GM19328 (cell line): ENCODE measurements around the gene KRTAP5-7.

Source experiments
- ATAC-seq: cut with Tn5 transposase; IDR thresholded peaks from one replicate; pipeline ENCODE4 v1.9.1; 2021; ENCODE audit warnings: mild to moderate bottlenecking, moderate library complexity; ENCODE audit not compliant: unreplicated experiment

KRTAP5-7 gene

DNA sequence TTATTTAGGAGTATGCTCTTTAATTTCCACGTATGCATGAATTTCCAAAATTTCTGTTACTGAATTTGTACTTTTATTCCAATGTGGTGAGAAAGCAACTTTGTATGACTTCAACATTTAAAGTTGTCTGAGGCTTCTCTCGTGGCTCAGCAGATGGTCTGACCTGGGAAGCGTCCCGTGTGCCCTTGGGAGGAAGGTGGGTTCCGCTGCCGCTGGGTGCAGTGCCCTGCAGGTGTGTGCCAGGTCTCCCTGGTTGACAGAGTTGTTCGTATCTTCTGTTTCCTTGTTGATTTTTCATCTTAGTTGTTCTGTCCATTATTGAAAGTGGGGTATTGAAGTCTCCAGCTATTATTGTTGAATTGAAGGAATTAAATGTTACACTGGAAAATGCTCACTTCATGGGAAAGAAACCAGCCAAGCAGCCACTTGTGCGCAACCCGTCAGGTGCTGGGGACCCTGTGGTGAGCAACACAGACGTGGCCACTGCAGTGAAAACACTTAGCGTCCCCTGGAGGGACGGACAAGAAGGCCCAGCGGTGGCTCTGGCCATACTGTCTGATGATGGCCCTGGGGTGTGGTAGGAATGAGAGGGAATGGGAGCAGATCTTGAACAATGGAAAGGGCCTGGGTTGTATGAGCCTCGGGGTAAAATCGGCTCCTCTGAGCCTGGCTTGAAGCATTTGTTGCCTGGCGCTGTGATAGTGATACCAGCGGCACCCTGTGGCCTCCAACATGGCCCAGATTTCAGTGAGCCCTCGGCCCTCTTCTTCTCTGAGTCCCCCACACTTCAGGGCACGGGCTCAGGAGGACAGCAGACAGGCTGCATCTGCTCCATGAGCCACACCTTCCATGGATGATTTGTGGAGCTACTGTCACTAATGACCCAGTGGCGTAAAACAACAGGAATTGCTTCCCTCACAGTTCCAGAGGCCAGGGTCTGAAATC is 31.5 kb upstream of the KRTAP5-7 start:
- no peak for ATAC-seq

DNA sequence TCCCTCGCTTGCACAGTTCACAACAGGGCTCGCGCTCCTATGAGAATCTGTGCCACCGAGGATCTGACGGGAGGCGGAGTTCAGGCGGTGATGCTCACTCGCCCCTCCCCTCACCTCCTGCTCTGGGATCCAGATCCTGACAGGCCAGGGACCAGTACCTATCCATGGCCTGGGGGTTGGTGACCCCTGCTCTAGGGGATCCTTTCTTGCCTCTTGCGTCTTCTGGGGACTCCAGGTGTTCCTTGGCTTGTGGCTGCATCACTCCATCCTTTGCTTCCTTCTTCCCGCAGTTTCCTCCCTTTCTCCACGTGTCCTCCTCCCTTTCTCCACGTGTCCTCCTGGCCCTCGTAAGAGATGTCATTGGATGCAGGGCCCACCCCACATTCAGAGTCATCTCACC is 30.6 kb upstream of the KRTAP5-7 start:
- no peak for ATAC-seq

DNA sequence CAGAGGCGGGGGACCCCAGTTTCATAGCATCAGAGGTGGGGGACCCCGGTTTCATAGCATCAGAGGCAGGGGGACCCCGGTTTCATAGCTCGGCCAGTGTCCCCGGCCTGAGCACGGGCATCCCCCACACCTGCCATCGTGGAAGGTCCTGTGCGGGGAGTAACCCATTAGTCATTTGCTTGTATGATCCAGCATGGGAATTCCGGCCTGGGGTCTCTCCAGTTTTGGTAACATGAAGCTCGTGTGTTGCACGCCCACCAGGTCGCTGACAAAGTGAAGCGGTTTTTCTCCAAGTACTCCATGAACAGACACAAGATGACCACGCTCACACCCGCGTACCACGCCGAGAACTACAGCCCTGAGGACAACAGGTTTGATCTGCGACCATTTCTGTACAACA is 29.0 kb upstream of the KRTAP5-7 start:
- no peak for ATAC-seq

DNA sequence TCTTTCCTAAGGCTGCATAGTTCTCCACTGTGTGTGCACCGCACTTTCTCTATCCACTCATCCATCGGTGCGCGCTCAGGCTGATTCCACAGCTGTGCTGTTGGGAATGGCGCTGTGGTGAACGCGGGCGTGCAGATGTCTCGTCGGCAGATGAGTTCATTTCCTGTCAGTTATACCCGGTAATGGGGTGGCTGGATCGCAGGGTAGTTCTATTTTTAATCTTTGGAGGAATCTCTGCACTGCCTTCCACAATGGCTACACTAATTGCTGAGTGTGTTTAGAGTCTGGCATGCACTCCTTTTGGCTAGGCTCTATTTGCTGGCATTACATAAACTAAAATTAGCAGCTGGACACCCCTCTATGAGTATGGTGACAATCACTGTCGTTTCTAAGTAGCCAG is 27.9 kb upstream of the KRTAP5-7 start:
- no peak for ATAC-seq

DNA sequence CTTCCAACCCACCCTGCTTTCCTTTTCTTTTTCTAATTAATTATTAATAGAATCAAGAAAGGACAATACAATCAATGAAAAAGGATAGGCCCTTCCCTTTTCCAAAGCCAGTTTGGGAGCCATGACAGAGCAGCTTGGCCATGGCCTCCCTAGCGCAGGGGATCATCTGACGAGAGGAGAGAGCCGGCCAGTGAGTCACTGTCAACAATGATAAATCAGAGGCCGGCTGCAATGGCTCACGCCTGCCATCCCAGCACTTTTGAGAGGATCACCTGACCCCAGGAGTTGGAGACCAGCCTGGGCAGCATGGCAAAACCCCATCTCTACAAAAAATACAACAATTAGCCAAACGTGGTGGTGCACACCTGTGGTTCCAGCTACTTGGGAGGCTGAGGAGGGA is 27.5 kb upstream of the KRTAP5-7 start:
- no peak for ATAC-seq

DNA sequence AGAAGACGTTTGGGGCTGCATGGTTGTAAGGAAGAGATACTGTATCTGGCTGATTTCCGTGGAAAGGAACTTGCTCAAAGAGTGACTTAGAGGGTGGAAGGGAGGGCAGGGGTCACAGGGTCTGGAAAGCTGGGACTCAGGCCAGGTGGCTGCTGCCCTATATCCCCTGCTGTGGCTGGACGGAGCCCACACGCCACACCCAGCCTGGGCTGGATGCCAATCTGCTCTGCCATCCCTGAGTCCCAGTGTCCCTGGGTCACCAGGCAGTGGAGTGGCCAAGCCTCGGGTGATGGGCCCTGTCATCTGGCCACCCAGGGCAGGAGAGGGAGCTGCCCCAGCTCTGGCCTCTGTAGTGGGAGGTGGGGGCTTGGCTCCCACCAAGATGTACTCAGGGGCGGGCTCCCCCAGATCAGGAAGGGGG is 26.5 kb upstream of the KRTAP5-7 start:
- no peak for ATAC-seq

DNA sequence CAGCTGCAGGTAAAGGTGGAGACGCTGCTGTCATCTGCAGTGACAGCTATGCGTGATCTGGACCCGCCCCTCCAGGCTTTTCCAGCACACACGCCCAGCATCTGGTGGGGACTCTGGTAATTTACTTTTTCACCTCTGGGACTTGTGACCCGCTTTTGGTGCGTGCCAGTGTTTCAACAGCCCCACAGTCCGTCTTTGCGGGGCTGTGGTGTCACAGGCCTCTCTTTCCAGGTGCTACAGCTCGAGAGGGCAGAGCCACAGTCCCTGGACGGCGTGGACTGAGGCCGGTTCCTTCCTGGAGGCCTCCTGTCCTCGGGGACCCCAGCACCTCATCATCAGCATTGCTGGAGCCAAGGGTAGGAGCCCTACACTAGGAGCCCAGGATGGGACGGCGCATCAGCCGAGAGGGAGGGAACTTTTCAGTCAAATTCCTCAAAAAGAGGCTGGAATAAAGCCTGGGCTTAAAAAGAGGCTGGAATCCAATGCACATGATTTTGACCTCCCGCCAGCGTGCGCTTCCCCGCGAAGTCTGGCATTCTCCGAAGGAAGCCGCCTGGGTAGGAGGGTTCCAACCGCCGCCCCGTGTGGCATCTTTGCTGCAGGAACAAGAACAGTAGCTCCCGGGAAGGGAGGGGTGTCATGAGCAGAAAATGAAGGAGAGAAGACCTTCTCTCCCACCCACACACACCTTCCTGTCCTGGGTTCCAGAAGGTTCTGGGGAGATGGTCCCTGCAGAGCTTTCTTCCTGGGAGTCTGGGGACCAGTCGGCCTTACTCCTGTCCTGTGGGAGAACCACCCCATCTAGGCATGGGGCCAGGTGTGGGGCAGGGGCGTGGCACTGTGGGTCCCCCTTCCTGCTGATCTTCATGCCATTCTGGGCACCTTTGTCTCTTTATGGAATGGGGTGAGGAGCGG is 25.7 kb upstream of the KRTAP5-7 start:
- ATAC-seq: no peak

DNA sequence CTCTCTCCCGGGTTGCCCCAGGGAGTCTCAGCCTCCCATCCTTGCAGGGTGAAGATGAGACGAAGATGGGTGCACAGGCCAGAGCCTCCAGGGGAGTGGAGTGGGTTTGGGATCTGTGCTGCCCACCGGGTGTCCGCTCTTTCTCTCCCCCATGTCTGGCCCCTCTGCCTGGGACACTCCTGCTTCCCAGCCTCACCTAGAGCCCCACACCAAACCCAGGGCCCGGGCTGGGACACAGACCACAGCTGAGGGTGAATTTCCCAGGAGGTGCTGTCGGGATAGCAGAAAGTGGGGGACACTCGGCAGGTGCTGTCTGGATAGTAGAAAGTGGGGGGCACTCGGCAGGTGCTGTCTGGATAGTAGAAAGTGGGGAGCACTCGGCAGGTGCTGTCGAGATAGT is 25.0 kb upstream of the KRTAP5-7 start:
- ATAC-seq: no peak

DNA sequence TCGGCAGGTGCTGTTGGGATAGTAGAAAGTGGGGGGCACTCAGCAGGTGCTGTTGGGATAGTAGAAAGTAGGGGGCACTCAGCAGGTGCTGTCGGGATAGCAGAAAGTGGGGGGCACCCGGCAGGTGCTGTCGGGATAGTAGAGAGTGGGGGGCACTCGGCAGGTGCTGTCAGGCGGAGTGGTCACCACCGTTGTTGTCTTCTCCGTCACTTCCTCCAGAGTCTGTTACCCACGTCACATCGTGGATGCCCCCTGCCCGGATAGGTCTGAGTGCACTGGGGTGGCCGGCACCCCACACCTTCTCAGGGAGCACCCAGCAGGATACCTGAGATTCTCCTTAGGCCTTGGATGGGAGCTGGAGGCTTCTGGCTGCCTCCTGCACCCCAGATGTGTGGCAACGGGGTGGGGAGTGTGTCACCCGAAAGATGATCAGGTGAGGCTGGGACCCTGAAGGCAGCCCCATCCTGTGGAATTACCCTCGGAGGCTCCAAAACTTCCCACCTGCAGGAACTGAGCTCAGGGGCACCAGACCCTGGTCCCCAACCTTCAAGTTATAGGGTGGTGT is 24.1 kb upstream of the KRTAP5-7 start:
- ATAC-seq: no peak

DNA sequence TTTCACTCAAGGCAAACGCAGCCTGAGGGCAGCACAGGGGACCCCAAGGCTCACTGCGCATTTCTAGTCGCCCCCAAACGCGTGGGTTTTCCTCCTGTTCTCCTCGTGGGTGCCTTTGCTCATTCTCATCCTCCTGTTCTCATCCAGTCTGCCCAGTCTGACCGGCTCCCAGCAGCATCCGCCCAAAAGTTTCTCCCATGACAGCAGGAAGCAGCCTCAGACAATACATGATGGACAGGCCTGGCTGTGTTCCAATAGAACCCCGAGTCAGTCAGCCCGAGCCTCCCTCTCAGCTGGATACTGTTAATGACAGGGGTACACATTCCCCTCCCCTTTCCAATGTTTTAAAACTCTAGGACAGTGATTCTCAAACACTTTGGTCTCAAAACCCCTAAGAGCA is 22.5 kb upstream of the KRTAP5-7 start:
- ATAC-seq: no peak

DNA sequence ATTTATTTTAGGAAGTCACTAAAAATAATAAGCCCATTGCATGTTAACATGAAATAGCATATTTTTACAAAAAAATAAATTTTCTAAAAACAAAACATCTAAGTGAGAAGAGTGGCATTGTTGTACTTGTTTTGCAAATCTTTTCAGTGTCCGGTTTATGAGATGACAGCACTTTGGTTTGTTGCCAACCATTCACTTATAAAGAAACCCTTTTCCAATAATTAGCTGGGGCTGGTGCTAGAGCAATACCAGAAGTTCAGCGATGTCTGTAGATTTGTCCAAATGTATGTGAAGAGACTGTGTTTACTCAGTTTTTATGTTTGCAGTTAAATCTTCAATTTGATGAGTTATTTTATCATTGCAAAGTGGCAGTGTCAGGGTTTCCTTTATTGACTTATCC is 22.1 kb upstream of the KRTAP5-7 start:
- no peak for ATAC-seq

DNA sequence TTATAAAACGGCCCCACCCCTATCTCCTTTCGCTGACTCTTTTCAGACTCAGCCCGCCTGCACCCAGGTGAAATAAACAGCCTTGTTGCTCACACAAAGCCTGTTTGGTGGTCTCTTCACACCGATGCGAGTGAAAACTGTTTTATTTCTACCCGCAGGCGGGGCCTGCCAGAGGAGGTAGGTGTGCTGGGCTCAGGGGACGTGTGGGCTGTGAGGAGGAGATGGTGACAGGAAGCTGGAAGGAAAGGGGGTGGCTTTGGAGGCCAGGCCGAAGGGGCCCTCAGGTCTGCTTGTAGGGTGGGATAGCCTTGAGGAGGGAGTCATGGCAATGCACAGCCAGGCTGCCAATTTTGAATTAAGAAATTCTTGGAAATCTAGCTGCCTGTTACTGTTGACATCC is 21.3 kb upstream of the KRTAP5-7 start:
- ATAC-seq: no peak

DNA sequence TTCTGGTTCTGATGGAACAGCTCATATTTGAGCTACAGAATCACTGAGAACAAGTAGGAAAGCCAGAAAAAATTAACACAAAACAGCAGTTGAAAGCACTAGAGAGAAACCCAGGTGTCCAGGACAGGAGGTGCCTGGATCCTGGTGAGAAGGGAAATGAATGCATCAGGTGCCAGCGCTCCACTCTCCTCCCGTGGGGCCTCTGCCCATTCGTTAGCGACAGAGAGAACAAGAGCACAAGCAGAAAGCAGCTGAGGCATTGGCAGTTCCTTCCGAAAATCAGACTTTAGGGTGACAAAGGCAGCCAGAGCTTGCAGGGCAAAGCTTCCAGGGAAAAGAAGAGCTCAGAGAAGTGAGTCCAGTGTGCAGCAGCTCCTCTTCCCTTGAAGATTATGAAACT is 20.0 kb upstream of the KRTAP5-7 start:
- no peak for ATAC-seq

DNA sequence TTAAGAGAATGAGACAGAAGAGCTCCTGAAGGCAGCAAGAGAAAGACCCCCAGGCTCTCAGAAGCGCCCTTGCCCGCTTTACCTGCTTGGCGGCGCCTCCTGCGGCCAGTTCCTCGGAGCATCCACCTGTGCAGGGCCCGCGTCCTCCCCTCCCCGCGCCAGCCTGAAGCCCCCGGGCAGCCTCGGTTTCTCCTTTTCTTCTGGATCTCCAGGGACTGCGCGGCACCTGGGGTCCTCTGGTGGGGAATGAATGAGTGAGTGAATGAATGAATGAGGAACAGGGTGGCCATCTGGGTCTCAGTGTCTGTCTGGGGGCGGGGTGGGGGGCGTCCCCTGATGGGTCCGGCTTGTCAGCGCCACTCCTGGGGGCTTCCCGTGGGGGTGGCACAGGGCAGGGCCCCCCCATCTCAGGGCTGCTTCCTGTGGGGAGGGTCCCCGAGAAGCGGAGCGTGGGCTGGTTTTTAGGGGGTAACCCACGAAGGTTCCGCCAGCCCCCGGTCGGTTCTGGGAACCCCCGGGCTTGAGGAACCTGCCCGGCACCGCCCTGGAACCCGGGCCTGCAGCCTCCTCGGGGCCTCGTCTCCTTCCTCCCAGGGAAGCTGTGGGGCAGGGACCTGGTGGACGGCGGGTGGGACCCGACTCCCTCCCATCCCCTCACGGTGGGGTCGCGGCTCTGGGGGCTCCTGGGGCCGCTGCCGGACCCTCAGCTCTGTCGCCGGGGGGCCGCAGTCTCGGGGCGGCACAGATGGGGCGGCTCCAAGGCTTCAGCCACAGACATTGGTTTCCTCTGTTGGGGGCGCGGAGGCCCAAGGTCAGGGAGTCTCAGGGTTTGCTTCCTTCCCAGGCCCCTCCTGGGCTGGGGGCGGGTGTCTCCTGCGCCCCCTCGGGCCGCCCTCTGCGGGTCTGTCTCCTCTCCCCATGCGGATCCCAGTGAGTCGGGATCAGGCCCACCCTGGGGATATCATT is 8.3 kb upstream of the KRTAP5-7 start:
- no peak for ATAC-seq

DNA sequence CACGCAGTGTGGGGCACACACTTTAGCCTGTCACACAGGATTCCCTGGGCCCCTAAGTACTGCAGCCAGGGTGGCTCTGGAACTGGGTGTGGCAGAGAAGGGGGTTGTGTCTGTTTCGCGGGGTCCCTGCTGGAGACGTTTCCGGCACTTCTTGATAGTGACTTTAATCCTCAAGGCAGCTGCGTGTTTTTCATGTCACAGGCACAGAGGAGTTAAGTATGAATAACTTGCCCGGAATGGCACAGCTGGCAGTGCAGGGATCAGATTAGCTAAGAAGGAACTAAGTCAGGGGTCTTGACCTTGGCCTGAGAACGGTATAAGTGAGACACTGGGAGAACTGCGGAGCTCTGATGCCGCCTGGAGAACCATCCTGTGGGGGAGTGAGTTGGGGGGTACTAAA is 7.5 kb upstream of the KRTAP5-7 start:
- no peak for ATAC-seq

DNA sequence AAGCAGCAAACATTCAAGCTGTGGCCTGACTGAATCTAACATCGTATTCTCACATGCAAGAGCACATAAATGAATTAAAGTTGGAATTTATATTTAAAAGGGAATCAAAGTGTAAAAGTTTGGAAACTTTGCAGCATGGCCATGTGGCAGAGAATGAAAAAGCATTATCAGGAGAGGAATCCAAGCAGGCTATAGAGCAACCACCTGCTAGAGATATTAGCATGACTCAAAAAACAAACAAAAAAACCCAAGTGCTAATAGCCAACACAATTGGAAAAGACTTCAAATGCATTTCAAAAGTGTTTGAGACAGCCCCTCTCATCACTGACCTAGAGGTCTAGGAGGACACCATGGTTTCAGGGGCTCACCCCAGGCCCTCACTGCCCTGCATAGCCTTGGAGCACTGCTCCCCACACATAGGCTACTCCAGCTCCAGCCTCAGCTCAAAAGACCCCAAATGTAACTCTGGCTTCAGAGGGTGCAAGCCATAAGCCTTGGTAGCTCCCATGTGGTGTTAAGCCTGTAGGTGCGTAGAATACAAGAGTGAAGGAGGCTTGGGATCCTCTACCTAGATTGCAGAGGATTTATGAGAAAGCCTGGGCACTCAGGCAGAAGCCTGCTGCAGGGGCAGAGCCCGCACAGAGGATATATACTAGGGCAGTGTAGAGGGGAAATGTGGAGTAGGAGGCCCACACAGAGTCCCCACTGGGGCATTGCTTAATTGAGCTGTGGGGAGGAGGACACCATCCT is 1.7 kb upstream of the KRTAP5-7 start:
- no peak for ATAC-seq

DNA sequence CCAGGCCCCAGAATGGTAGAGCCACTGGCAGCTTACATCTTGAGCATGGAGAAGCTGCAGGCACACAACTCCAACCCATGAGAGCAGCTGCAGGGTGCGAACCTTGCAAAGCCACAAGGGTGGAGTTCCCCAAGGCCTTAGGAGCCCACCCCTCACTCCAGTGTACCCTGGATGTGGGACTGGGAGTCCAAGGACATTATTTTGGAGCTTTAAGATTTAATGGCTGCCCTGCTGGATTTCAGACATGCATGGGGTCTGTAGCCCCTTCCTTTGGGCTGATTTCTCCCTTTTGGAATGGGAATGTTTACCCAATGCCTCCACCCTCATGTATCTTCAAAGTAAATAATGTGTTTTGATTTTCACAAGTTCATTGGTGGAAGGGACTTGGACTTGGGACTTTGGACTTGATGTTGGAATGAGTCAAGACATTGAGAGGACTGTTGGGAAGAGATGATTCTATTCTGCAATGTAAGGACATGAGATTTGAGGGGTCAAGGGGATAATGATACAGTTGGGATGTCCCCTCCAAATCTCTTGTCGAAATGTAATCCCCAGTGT is 1.1 kb upstream of the KRTAP5-7 start:
- no peak for ATAC-seq

DNA sequence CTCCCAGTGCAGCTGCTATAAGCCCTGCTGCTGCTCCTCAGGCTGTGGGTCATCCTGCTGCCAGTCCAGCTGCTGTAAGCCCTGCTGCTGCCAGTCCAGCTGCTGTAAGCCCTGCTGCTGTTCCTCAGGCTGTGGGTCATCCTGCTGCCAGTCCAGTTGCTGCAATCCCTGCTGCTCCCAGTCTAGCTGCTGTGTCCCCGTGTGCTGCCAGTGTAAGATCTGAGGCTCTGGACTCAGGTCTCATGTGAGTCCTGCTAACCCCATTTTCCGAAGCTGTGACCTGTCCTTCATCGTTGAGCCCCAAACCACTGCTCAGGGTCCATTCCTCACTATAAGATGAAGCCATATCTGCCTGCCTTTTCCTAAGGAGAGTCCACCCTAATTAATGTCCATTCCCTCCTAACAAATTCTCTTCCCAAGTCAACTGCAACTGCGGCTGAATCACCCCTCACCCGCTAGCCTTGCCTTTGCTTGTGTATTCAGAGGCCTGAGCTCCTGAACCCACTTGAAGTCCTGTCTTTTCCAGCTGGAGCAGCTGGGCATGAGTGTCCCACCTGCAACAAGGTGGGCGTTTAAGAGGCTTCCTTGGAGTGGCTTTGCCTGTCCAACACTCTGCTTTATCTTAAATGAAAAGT is 626 bp downstream of the KRTAP5-7 start:
- ATAC-seq: no peak

DNA sequence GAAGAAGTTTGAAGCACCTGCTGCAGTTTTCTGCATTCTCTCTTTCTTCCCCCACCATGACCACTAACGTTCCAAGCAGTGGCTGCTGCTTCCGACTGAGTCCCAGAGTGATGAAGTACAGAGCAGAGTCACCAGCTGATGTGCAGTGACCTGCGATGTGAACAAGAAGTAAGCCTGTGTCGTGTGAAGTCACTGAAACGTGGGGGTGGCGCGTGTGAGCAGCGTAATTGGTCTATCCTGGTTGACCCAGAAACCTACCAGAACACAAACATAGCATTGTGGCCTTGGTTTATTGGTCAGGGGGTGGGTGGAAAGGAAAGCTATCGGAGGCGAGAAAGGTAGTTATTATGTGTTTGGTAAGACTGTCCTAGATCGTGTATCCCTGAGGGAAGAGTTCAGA is 3.5 kb downstream of the KRTAP5-7 start:
- no peak for ATAC-seq
